HepG2 (cell line): Measurements from ENCODE around the gene TDP2. TPM values are rescaled to one million over a fixed set of nuclear protein-coding genes. Genes with fewer than 3 reads are reported as not detected.

Experiments used
- HIVEP1 ChIP-seq: sonication (generic); formaldehyde crosslinking; IDR thresholded peaks from 2 replicates; pipeline ENCODE4 v1.4.0; 2020; ENCODE audit warnings: mild to moderate bottlenecking, missing genetic modification reagents
- MEIS1 ChIP-seq: sonication (generic); formaldehyde crosslinking; IDR thresholded peaks from 2 replicates; pipeline ENCODE4 v1.9.0; 2021; ENCODE audit warnings: mild to moderate bottlenecking, missing genetic modification reagents, moderate library complexity, borderline replicate concordance
- MTF1 ChIP-seq: sonication (generic); formaldehyde crosslinking; IDR thresholded peaks from 2 replicates; pipeline ENCODE4 v1.5.0; 2020; ENCODE audit warnings: missing genetic modification reagents
- PAWR ChIP-seq: sonication (generic); formaldehyde crosslinking; IDR thresholded peaks from 2 replicates; pipeline ENCODE4 v1.4.0; 2020; ENCODE audit warnings: missing genetic modification reagents, mild to moderate bottlenecking, borderline replicate concordance
- RBM39 ChIP-seq: fragments of 200-400 bp; formaldehyde crosslinking; IDR thresholded peaks from one replicate; pipeline ENCODE4 v1.6.1; 2018; ENCODE audit warnings: antibody characterized with exemption, mild to moderate bottlenecking, low read depth, low read length; ENCODE audit not compliant: poor library complexity, severe bottlenecking
- SMYD3 ChIP-seq: sonication (generic); formaldehyde crosslinking; IDR thresholded peaks from 2 replicates; pipeline ENCODE4 v1.8.1; 2023; ENCODE audit warnings: mild to moderate bottlenecking, missing genetic modification reagents
- SNAI1 ChIP-seq: sonication (generic); formaldehyde crosslinking; IDR thresholded peaks from 2 replicates; pipeline ENCODE4 v1.5.0; 2020; ENCODE audit warnings: mild to moderate bottlenecking, missing genetic modification reagents, borderline replicate concordance
- TRIM24 ChIP-seq: sonication (generic); formaldehyde crosslinking; IDR thresholded peaks from 2 replicates; pipeline ENCODE4 v1.8.0; 2022; ENCODE audit warnings: mild to moderate bottlenecking, missing genetic modification reagents
- ZKSCAN5 ChIP-seq: sonication (generic); formaldehyde crosslinking; IDR thresholded peaks from 2 replicates; pipeline ENCODE4 v1.5.1; 2020; ENCODE audit warnings: mild to moderate bottlenecking, missing genetic modification reagents
- ZNF10 ChIP-seq: sonication (generic); formaldehyde crosslinking; IDR thresholded peaks from 2 replicates; pipeline ENCODE4 v1.4.0; 2020; ENCODE audit warnings: mild to moderate bottlenecking, low read depth, missing genetic modification reagents, borderline replicate concordance
- ZNF383 ChIP-seq: sonication (generic); formaldehyde crosslinking; IDR thresholded peaks from 2 replicates; pipeline ENCODE4 v1.4.0; 2020; ENCODE audit warnings: missing genetic modification reagents, mild to moderate bottlenecking, borderline replicate concordance
- ZNF441 ChIP-seq: sonication (generic); formaldehyde crosslinking; IDR thresholded peaks from 2 replicates; pipeline ENCODE4 v1.7.0; 2021; ENCODE audit warnings: missing genetic modification reagents, borderline replicate concordance
- ZNF724P ChIP-seq: sonication (generic); formaldehyde crosslinking; IDR thresholded peaks from 2 replicates; pipeline ENCODE4 v1.8.0; 2022; ENCODE audit warnings: missing genetic modification reagents, borderline replicate concordance
- polyA plus RNA-seq, 8 experiments: library from polyadenylated mRNA; depleted of rRNA in 3 of 8; stranded (reverse) in 7 of 8; unstranded in 1 of 8; fragments of >200 nt; fragmentation: Illumina TruSeq in 4 of 8; extraction: Trizol in 4 of 8; gene quantifications; 2 replicates each; pipeline versions ENCODE4 v1.2.1 to v1.2.3, GENCODE V29; 2011 to 2016; ENCODE audit warnings: low read depth in 4 of 8, missing spikeins in 1 of 8, mixed read lengths in 1 of 8; ENCODE audit not compliant: insufficient read depth in 1 of 8
- total RNA-seq, 5 experiments: library from RNA; depleted of rRNA; stranded (reverse); fragments of >200 nt; fragmentation: Illumina TruSeq; extraction: Trizol; gene quantifications; 2 replicates each; pipeline ENCODE4 v1.2.3, GENCODE V29; 2016; ENCODE audit warnings: low read depth in 1 of 5
- TF ChIP-seq, protein P1 (sequence below): sonication (generic); formaldehyde crosslinking; IDR thresholded peaks from 2 replicates; pipeline ENCODE4 v1.4.0; 2020; ENCODE audit warnings: low read depth, mild to moderate bottlenecking, missing genetic modification reagents
- TF ChIP-seq, protein P2 (sequence below): sonication (generic); formaldehyde crosslinking; IDR thresholded peaks from 2 replicates; pipeline ENCODE4 v1.4.0; 2020; ENCODE audit warnings: missing genetic modification reagents
- TF ChIP-seq, protein P3 (sequence below): IDR thresholded peaks from 2 replicates; pipeline ENCODE4 v1.6.1; 2016; ENCODE audit warnings: mild to moderate bottlenecking, missing biosample characterization, missing genetic modification reagents
- TF ChIP-seq, protein P4 (sequence below): sonication (generic); formaldehyde crosslinking; IDR thresholded peaks from 2 replicates; pipeline ENCODE4 v1.8.1; 2023; ENCODE audit warnings: mild to moderate bottlenecking, missing genetic modification reagents
- TF ChIP-seq, protein P5 (sequence below): sonication (generic); formaldehyde crosslinking; IDR thresholded peaks from 2 replicates; pipeline ENCODE4 v1.4.0; 2020; ENCODE audit warnings: missing genetic modification reagents, low read depth, mild to moderate bottlenecking, borderline replicate concordance
- TF ChIP-seq, protein P6 (sequence below): sonication (generic); formaldehyde crosslinking; IDR thresholded peaks from 2 replicates; pipeline ENCODE4 v1.4.0; 2020; ENCODE audit warnings: mild to moderate bottlenecking, missing genetic modification reagents
- TF ChIP-seq, protein P7 (sequence below): sonication (generic); formaldehyde crosslinking; IDR thresholded peaks from 2 replicates; pipeline ENCODE4 v1.4.0; 2020; ENCODE audit warnings: missing genetic modification reagents

The TDP2 gene
- total and polyA plus RNA-seq, 2 of the 13 experiments (the other 11 are each of a cell fraction or from before 2014, with no cell fraction given), result 30.5 to 42.6 TPM

DNA sequence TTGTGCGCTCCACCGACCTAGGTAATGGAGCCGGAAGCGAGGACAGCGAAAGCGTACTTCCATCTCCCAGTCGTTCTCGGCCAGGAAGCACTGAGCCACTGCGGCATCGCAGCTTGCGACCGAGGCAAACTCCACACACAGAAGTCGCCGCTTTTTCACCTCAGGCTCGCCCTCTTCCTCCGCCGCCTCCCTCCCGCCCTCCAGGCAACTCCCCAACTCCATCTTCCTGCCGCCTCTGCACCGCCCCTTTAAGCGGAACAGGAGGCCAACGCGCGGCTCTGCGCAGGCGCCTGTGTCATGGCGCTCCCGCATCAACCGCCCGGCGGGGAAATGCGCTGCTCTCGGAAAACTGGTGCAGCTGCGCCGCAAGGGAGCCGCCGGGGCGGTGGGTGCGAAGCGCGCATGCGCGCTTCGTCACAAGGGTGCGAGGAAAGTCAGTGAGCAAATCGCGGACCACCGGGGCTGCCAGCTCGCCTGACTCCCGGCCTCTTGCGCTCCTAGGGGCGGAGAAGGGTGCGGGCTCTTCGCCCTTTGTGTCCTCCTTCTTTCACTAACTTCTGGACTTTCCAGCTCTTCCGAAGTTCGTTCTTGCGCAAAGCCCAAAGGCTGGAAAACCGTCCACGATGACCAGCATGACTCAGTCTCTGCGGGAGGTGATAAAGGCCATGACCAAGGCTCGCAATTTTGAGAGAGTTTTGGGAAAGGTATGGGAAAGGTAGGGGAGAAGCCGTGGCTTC lies at the start of gene TDP2, which contains the start of gene ACOT13 (continued):
- TF ChIP-seq SNAI1 (CRISPR knock-in tag) (0 out of 2 replicates have a peak, but pooled peaks have one; percentile 78), MEIS1 (CRISPR knock-in tag) (no peak; the same call in 1 of the 2 replicates), ZNF724P (CRISPR knock-in tag) (peak; percentile 87; the same call in 1 of the 2 replicates), PAWR (no peak), HIVEP1 (CRISPR knock-in tag) (peak; percentile 85), ZNF10 (CRISPR knock-in tag) (no peak), MTF1 (CRISPR knock-in tag) (no peak; the same call in 1 of the 2 replicates), SMYD3 (CRISPR knock-in tag) (peak; percentile 95), ZKSCAN5 (no peak; the same call in 1 of the 2 replicates), RBM39 (peak; percentile 98), ZNF383 (no peak), ZNF441 (CRISPR knock-in tag) (peak; percentile 86; the same call in 1 of the 2 replicates), TRIM24 (CRISPR knock-in tag) (peak; percentile 61; the same call in 1 of the 2 replicates)
- TF ChIP-seq, protein P1, sequence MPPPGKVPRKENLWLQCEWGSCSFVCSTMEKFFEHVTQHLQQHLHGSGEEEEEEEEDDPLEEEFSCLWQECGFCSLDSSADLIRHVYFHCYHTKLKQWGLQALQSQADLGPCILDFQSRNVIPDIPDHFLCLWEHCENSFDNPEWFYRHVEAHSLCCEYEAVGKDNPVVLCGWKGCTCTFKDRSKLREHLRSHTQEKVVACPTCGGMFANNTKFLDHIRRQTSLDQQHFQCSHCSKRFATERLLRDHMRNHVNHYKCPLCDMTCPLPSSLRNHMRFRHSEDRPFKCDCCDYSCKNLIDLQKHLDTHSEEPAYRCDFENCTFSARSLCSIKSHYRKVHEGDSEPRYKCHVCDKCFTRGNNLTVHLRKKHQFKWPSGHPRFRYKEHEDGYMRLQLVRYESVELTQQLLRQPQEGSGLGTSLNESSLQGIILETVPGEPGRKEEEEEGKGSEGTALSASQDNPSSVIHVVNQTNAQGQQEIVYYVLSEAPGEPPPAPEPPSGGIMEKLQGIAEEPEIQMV (CRISPR knock-in tag), result peak; percentile 56
- TF ChIP-seq, protein P2, sequence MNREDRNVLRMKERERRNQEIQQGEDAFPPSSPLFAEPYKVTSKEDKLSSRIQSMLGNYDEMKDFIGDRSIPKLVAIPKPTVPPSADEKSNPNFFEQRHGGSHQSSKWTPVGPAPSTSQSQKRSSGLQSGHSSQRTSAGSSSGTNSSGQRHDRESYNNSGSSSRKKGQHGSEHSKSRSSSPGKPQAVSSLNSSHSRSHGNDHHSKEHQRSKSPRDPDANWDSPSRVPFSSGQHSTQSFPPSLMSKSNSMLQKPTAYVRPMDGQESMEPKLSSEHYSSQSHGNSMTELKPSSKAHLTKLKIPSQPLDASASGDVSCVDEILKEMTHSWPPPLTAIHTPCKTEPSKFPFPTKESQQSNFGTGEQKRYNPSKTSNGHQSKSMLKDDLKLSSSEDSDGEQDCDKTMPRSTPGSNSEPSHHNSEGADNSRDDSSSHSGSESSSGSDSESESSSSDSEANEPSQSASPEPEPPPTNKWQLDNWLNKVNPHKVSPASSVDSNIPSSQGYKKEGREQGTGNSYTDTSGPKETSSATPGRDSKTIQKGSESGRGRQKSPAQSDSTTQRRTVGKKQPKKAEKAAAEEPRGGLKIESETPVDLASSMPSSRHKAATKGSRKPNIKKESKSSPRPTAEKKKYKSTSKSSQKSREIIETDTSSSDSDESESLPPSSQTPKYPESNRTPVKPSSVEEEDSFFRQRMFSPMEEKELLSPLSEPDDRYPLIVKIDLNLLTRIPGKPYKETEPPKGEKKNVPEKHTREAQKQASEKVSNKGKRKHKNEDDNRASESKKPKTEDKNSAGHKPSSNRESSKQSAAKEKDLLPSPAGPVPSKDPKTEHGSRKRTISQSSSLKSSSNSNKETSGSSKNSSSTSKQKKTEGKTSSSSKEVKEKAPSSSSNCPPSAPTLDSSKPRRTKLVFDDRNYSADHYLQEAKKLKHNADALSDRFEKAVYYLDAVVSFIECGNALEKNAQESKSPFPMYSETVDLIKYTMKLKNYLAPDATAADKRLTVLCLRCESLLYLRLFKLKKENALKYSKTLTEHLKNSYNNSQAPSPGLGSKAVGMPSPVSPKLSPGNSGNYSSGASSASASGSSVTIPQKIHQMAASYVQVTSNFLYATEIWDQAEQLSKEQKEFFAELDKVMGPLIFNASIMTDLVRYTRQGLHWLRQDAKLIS (CRISPR knock-in tag), result no peak; the same call in 1 of the 2 replicates
- TF ChIP-seq, protein P3, sequence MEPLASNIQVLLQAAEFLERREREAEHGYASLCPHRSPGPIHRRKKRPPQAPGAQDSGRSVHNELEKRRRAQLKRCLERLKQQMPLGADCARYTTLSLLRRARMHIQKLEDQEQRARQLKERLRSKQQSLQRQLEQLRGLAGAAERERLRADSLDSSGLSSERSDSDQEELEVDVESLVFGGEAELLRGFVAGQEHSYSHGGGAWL (CRISPR knock-in tag), result peak; percentile 90
- TF ChIP-seq, protein P4, sequence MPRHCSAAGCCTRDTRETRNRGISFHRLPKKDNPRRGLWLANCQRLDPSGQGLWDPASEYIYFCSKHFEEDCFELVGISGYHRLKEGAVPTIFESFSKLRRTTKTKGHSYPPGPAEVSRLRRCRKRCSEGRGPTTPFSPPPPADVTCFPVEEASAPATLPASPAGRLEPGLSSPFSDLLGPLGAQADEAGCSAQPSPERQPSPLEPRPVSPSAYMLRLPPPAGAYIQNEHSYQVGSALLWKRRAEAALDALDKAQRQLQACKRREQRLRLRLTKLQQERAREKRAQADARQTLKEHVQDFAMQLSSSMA, result peak; percentile 94
- TF ChIP-seq, protein P5, sequence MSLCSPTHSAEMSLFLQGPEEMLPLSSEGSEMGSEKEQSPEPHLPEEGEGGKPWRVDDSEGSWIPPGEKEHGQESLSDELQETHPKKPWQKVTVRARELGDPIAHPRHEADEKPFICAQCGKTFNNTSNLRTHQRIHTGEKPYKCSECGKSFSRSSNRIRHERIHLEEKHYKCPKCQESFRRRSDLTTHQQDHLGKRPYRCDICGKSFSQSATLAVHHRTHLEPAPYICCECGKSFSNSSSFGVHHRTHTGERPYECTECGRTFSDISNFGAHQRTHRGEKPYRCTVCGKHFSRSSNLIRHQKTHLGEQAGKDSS, result peak; percentile 88
- TF ChIP-seq, protein P6, sequence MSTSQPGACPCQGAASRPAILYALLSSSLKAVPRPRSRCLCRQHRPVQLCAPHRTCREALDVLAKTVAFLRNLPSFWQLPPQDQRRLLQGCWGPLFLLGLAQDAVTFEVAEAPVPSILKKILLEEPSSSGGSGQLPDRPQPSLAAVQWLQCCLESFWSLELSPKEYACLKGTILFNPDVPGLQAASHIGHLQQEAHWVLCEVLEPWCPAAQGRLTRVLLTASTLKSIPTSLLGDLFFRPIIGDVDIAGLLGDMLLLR, result peak; percentile 69; the same call in 1 of the 2 replicates
- TF ChIP-seq, protein P7, sequence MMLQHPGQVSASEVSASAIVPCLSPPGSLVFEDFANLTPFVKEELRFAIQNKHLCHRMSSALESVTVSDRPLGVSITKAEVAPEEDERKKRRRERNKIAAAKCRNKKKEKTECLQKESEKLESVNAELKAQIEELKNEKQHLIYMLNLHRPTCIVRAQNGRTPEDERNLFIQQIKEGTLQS (CRISPR knock-in tag), result peak; percentile 69
